LNCAP (cell line): ENCODE data around the gene IL1B.

Experiments used
- CTCF ChIP-seq: fragments of 450-650 bp; IDR thresholded peaks from 2 replicates; pipeline ENCODE4 v1.5.1; 2017; ENCODE audit warnings: mild to moderate bottlenecking

Gene IL1B

GRCh38 chr2:112836695-112837117 is at the start of gene IL1B:
IL1B (minus strand) TSS chr2:112836779; CDS start chr2:112836229, 550 bp downstream.
- no peak for TF ChIP-seq CTCF

GRCh38 chr2:112886291-112886690 is 49.7 kb upstream of the IL1B start:
- TF ChIP-seq CTCF: no peak

- no peak for TF ChIP-seq CTCF
Observed at GRCh38 chr2:112885506-112885902, 48.9 kb upstream of the IL1B start.

GRCh38 chr2:112884869-112885505 is 48.4 kb upstream of the IL1B start:
- peak; percentile 84 for TF ChIP-seq CTCF

- TF ChIP-seq CTCF: no peak
Observed at GRCh38 chr2:112883669-112884068, 47.1 kb upstream of the IL1B start.

GRCh38 chr2:112881217-112881985 is 44.8 kb upstream of the IL1B start:
- TF ChIP-seq CTCF: no peak

- TF ChIP-seq CTCF: no peak
Observed at GRCh38 chr2:112880696-112881095, 44.1 kb upstream of the IL1B start.
